Tongue (tissue), 2 donors: ENCODE data around the gene RAD54L. TPM values are rescaled to one million over a fixed set of nuclear protein-coding genes. Genes with fewer than 3 reads are reported as not detected.
"Not testable (repeated sequence)": the region's sequence is repeated elsewhere in the genome, so short reads cannot be mapped to it uniquely, and the experiment has no call there.

ENCODE experiments used
- DNase-seq: peaks from one replicate; pipeline ENCODE4 v3.0.0-alpha.2; 2015
- total RNA-seq: library from RNA; depleted of rRNA; stranded (reverse); fragments of >200 nt; gene quantifications from one replicate; pipeline ENCODE4 v1.2.3, GENCODE V29; 2014

RAD54L gene
- total RNA-seq, 1 donor from 2014 or later = 2.7 TPM

DNA sequence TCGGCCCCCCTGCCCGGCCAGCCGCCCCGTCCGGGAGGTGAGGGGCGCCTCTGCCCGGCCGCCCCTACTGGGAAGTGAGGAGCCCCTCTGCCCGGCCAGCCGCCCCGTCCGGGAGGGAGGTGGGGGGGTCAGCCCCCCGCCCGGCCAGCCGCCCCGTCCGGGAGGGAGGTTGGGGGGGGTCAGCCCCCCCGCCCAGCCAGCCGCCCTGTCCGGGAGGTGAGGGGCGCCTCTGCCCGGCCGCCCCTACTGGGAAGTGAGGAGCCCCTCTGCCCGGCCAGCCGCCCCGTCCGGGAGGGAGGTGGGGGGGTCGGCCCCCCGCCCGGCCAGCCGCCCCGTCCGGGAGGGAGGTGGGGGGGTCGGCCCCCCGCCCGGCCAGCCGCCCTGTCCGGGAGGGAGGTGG lies 5.8 kb upstream of the RAD54L start:
- DNase-seq = not testable (repeated sequence)

DNA sequence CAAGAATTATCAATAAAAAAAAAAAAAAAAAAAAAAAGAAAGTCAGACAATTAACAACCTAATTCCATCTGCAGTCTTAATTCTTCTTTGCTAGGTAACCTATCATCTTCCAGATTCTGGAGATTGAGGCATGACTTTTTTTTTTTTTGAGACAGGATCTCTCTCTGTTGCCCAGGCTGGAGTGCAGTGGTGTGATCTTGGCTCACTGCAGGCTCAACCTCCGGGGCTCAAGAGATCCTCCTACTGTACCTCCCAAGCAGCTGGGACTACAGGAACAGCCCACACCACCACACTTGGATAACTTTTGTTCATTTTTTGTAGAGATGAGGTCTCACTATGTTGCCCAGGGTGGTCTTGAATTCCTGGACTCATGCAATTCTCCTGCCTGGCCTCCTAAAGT lies 4.6 kb upstream of the RAD54L start:
- DNase-seq = no peak

DNA sequence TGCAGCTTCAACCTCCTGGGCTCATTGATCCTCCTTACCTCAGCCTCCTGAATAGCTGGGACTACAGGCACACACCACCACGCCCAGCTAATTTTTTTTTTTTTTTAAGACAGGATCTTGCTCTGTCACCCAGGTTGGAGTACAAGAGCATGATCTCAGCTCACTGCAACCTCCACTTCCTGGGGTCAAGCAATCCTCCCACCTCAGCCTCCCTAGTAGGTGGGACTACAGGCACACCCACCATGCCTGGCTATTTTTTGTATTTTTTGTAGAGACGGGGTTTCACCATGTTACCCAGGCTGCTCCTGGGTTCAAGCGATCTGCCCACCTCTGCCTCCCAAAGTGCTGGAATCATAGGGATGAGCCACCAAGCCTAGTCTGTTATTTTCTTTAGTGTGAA lies 3.7 kb upstream of the RAD54L start:
- DNase-seq = not testable (repeated sequence)

DNA sequence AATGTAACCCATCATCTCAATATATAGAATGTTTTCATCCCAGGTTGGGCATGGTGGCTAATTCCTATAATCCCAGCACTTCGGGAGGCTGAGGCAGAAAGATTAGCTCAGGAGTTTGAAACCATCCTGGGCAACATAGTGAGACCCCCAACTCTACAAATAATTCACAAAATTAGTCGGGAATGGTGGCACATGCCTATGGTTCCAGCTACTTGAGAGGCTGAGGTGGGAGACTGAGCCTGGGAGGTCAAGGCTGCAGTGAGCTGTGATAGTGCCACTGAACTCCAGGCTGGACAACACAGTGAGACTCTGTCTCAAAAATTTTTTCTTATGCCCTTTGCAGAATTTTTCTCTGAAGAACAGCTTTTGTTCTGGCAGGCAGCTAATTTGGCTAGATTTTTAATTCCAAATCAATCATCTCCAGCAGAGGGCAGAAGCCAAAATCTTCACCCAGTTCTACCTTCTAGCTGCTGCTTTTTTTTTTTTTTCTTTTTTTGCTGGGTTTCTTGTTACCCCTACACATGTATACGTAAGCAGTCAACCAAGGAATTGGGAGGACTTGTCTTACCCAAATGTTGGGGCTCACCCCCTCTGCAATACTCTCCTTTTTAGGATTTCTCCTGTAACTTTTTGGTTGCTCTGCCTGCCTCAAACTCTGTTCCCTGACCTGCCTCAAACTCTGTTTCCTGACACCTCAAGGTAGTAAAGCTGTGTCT lies 2.7 kb upstream of the RAD54L start:
- peak; percentile 21 for DNase-seq

DNA sequence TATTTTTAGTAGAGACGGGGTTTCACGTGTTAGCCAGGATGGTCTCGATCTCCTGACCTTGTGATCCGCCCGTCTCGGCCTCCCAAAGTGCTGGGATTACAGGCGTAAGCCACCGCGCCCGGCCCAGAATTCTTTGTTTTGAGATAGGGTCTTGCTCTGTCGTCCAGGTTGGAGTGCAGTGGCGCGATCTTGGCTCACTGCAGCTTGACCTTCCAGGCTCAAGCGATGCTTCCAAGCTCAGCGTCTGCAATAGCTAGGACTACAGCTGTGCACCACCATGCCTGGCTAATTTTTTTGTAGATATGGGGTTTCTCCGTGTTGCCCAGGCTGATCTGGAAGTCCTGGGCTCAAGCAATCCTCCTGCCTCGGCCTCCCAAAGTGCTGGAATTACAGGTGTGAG lies 1.4 kb upstream of the RAD54L start:
- DNase-seq = not testable (repeated sequence)

DNA sequence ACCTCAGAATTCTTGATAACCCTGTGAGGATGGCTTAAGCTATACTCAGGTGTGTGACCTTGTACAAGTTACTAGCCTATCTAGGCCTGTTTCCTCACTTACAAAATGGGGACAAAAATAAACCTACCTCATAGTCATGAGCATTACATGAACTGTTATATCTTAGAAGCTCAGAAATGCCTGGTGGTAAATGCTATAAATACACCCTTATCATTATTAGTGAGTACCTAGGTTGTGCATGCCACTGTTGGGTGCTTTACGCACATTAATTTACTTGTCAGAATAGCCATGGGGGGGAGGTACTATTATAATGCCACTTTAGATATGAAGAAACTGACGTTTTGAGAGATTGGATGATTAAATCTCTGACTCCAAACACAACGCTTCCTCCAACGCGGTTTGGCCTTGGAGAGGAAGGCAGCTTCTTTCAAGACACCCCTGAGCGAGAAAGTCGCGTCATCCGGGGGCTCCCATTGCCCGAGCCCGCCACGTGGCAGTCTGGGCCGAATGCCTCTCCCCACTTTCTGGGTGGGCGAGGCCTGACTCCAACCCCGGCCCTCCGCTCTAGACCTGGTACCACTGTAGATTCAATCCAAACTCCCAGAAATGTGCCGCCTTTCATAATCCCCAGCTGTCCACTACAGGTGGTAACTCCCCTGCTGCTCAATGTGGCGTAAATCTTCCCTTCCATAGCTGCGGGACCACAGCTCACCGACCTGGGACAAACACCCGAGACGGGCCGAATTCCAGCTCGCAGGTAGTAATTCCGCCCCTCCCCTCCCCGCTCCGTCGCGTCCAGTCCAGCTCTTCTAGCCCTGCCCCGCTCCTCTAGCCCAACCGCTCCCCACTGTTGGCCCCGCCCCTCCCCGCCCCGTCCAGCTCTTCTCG lies 771 bp upstream of the RAD54L start:
- peak; percentile 79 for DNase-seq

DNA sequence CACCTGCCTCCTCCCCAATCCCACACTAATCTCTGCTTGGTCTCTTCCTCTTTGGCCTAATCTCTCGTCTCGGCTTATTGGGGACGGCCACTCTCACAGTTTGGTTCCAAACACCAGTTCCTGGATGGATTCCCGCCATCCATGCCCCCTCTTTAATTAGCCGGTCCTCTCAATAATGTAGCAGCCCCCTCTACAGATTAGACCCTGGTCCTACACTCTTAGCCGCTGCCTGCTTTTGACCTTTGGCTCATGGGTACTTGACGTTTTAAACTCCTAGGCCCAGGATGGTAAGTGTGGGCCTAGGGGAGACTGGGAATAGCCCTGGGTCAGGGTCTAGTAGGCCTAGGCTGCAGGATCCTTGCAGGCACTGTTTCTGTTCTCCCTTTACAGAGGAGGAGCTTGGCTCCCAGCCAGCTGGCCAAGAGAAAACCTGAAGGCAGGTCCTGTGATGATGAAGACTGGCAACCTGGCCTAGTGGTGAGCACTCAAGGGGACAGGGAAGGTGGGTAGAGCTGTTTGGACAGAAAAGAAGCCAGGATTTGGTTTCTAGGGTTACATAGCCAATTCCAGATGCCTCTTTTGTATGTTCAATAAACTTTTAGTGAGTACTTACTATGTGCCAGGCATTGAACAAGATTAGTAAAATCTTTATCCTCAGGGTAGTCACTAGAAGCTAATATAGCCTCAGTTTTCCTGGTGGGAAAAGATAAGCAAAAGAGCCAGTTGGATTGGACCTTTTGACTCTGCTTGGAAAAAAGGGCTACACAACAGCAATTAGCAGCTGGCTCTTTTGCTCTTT lies 758 bp downstream of the RAD54L start:
- peak; percentile 35 for DNase-seq

DNA sequence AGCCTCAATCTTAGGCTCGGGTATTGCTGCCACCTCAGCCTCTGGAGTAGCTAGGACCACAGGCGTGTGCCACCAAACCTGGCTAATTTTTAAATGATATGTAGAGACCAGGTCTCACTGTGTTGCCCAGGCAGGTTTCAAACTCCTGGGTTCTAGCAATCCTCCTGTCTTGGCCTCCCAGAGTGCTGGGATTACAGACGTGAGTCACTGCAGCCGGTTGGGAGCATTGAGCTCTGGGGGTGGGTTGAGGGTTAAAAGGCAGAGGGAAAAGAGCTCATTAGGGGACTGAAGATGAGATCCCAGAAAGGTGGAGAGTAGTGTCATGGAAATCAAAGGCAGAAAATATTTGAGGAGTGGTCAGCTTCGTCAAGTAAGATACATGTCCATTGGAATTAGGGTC lies 7.1 kb downstream of the RAD54L start:
- no peak for DNase-seq

DNA sequence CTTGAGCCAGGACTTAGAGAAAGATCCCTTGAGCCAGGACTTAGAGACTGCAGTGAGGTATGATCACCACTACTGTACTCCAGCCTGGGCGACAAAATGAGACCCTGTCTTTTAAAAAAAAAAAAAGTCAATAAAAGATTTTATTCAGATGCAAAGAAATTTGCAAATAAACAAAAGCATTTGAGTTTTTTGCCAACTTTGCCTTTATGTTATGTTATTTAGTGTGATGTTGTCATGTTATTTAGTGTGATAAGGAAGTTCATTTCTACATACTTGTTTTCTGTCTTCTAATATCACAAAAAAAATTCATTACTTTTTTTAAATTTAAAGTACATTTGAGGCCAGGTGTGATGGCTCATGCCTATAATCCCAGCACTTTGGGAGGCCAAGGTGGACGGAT lies 9.0 kb downstream of the RAD54L start:
- DNase-seq = no peak

DNA sequence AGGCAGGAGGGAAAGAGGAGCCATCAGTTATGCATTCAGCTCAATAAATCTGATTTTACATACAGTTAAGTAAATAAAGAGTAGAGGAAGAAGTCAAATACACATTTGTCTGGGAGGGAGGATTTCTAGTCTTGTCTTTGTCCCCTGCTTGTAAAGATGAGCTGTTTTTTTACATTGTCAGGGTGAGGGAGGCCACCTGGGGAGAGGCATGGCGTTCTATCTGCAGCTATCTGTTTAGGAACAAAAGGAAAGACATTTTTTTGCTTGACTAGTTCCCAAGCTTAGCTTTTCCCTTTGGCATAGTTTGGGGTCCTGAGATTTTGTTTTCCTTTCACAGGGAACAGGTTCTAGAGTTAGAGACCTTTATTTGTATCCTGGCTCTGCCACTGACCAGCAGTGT lies 14.9 kb downstream of the RAD54L start:
- DNase-seq = no peak

DNA sequence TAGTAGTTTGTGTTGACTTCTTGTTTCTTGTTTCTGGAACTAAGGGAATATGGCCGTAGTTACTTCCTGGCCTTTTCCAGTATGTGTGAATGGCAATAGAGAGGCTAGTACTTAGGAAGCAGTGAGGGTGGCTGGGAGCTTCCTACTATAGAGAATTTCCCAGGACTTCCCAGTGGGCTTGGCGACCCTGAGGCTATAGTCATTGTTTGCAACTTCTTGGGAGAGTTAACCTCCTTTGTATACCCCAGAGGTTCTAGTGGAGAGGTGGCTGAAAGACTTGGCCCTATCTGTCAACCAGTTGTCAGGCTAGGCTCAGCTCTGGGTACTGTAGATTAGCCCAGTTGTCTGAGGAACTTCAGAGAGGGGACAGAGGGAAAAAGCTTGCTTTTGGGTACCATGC lies 15.6 kb downstream of the RAD54L start:
- DNase-seq = no peak

DNA sequence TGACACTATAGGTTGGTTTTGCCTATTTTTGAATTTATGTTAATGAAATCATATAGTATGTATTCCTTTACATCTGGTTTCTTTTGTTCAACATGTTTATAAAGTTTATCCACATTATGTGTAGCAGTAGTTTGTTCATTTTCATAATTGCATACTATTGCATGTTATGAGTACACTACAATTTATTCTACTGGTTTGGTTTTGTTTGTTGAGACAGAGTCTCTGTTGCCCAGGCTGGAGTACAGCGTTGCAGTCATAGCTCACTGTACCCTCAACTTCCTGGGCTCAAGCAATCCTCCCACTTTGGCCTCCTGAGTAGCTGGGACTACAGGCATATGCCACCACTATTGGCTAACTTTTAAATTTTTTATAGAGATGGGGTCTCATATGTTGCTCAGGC lies 21.0 kb downstream of the RAD54L start:
- DNase-seq = no peak

DNA sequence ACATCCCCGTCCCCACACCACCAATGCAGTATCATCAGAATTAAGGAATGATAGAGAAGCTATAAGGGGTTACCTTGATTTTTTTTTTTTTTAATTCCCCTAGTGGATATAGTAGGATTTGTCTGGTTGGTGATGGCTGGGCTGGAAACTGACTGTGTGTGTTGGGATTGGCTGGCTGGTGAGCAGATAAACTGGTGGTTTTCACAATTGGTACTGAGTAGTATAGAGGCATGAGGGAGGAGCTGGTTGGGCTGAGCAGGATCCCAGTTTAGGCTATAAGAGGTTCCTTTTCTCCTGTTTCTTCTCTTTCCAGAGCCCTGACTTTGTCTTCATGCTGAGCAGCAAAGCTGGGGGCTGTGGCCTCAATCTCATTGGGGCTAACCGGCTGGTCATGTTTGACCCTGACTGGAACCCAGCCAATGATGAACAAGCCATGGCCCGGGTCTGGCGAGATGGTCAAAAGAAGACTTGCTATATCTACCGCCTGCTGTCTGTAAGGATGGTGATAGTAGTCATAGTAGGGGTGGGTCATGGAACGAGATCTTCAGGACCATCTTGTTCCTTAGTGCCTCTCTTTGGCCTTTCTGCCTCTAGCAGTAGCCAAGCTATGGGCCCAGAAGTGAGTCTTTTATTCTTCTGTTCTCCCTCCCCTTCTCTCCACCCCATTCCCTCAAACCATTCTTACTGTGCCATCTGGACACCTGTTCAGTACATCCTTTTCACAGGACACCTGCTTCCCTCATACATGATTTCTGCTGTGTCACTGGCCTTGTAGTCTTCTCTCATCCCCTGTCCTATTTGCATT lies 26.9 kb downstream of the RAD54L start:
- no peak for DNase-seq

DNA sequence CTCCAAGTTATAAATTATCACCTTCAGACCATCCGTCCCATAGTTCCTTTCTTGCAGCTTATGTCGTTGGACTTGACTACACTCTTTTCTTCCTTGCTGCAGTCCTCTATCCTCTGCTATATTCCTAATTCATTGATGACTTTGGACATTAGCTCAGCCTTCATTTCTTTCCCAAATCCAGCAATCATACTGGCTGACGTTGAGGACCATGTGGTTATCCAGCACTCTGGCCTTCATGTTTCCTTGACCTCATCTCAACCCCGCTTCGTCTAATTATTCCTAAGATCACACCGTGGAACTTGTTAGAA lies 27.4 kb downstream of the RAD54L start:
- DNase-seq = no peak

DNA sequence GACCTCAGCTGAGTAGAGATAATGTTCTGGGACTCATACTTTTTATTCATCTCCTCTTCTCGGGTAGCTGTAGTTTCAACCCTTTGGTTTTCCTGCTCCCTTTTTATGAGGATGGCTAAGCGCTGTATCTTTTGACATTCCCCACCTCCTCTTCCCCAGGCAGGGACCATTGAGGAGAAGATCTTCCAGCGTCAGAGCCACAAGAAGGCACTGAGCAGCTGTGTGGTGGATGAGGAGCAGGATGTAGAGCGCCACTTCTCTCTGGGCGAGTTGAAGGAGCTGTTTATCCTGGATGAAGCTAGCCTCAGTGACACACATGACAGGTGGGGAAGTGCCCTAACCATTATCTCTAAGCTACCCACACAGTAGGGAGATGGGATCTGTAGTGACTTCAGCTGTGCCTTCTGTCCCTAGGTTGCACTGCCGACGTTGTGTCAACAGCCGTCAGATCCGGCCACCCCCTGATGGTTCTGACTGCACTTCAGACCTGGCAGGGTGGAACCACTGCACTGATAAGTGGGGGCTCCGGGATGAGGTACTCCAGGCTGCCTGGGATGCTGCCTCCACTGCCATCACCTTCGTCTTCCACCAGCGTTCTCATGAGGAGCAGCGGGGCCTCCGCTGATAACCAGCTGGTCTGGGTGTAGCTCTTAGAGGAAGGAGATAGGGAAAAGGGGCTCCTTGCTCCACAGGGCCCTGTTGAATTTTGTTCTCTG lies 30.3 kb downstream of the RAD54L start:
- DNase-seq = peak; percentile 21

DNA sequence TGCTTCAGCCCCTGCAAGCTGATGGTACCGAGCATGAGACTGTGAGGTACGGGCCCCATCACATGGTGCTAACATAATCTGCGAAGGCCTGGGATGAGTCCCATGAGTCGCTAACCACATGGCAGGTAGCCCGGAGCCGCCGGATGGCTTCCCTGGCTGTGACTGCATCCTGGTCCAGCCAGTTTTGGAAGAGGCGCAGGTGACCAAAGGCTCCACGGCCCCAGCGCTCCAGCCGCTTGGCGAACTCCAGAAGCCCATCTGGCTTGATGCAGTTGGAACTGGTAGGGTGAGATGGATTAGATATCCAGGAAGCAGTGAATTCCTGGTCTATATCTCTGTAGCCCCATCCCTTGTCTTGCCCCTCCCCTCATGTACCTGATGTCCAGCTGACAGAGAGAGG lies 31.2 kb downstream of the RAD54L start:
- DNase-seq = no peak

DNA sequence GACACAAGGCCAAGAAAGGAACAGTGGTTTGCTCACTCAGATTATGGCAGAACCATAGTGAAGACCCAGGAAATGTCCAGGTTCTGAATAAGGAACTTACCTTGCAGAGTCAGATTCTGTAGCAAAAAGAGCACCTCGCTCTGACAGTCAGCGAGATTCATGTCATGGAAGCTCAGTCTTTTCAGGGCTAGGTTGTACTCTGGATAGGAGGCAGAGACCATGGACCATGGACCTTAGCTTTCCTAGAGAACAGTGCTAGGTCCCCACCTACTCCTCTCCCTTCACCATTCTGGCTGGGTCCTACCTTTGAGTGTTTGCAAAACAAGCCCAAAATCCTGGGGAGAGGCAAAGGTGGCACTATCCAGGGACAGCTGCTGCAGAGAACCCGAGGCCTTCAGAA lies 32.5 kb downstream of the RAD54L start:
- DNase-seq = no peak

DNA sequence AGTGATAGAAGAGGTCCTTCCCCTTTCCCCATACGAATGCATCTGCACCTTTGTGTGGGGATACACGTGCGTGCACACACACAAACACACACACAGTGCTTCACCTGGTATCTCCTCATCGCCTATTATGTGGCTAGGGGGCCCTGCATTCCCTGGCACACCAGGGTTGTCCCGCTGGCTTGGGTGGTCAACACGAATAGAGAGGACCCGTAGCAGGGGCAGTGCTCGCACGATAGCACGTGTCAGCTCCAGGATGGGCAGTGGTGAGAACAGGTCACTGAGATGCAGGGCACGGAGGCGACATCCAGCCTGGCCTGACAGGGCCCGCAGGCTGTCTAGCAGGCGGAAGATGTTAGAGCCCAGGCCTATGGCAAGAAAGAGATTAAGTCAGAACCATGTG lies 33.5 kb downstream of the RAD54L start:
- DNase-seq = no peak

DNA sequence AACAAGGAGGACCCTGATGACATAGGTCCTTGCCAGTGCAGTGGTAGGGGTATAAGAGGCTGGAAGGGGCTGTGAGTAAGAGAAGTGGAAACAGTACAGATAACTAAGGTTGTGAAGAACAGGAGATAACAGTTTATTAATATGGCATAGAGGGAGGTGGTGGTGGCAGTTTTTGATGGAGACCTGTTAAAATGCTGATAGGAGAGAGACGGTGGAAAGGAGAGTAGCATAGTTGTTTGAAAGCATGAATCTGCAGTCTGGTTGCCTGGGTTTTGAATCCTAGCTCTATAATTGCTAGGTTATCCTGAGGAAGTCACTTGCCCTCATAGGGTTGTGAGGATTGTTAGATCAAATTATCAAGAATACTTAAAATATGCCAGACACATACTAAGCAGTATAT lies 36.5 kb downstream of the RAD54L start:
- DNase-seq = no peak

DNA sequence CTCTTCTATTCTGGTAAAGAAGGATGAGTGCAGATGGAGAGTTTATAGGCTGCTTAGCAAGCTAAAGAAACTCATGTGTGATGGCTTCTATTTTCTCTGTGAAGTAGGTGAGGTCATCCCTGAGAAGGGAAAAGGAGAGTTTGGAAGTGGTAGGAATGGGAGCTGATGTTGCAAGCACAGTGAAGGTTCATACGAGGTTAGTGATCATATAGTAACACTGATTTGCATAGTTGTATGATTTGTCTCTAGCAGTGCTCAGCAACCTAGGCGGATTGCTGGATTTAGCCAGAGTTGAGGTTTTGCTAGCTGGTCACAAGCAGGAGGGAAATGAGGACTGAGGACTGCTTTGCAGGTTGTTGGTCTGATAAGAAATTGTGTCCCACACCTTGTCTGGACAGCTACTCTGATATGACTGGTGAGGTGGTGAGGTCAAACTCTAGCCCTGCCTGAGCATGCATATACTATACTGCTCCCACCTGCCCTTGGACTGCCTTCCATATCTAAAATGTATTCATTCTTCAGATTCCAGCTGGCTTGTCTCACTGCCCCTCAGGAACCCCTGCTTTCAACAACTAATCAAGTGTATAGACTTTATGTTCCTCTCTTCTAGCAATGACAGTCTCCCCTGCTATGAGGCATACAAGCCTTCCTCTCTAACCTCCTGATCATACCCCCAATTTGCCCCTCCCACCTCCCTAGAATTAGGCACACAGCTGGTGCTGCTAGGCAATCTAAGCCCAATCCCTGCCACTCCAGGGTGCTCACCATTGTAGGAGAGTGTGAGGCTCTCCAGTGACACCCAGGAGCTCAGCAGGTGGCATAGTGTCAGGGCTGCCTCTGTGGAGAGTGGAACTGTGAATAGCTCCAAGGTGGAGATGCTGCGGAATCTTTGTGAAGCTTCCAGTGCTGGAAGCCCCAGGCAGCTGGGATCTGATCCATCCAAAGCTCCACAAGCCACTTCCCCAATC lies 37.3 kb downstream of the RAD54L start:
- DNase-seq = no peak
